HepG2 (cell line): ENCODE measurements around the gene NFS1. TPM values are rescaled to one million over a fixed set of nuclear protein-coding genes. Genes with fewer than 3 reads are reported as not detected.

Experiments
- ATF6 ChIP-seq: sonication (generic); formaldehyde crosslinking; conservative IDR thresholded peaks from 2 replicates; pipeline ENCODE4 v1.4.0; 2020; ENCODE audit warnings: missing genetic modification reagents
- BCL3 ChIP-seq: sonication (generic); formaldehyde crosslinking; IDR thresholded peaks from 2 replicates; pipeline ENCODE4 v1.5.1; 2020; ENCODE audit warnings: mild to moderate bottlenecking, missing genetic modification reagents, moderate library complexity
- E2F1 ChIP-seq: sonication (generic); formaldehyde crosslinking; IDR thresholded peaks from 2 replicates; pipeline ENCODE4 v1.5.0; 2020; ENCODE audit warnings: missing genetic modification reagents
- FIP1L1 ChIP-seq: fragments of 200-400 bp; formaldehyde crosslinking; IDR thresholded peaks from 2 replicates; pipeline ENCODE4 v1.6.1; 2018; ENCODE audit warnings: low read depth, mild to moderate bottlenecking, low read length, moderate library complexity, borderline replicate concordance; ENCODE audit not compliant: insufficient read depth
- GZF1 ChIP-seq: sonication (generic); formaldehyde crosslinking; IDR thresholded peaks from 2 replicates; pipeline ENCODE4 v1.5.1; 2020; ENCODE audit warnings: mild to moderate bottlenecking, missing genetic modification reagents
- MEIS1 ChIP-seq: sonication (generic); formaldehyde crosslinking; IDR thresholded peaks from 2 replicates; pipeline ENCODE4 v1.9.0; 2021; ENCODE audit warnings: mild to moderate bottlenecking, missing genetic modification reagents, moderate library complexity, borderline replicate concordance
- MYNN ChIP-seq: sonication (generic); formaldehyde crosslinking; IDR thresholded peaks from 2 replicates; pipeline ENCODE4 v1.4.0; 2020; ENCODE audit warnings: mild to moderate bottlenecking, low read depth, missing genetic modification reagents
- SRY ChIP-seq: sonication (generic); formaldehyde crosslinking; IDR thresholded peaks from 2 replicates; pipeline ENCODE4 v1.8.0; 2022; ENCODE audit warnings: mild to moderate bottlenecking, missing genetic modification reagents
- USF2 ChIP-seq, 2 experiments: sonication (generic) in 1 of 2; formaldehyde crosslinking in 1 of 2; IDR thresholded peaks; 2 replicates each; pipeline versions ENCODE4 v1.5.1 to v1.6.1; 2011 to 2020; ENCODE audit warnings: borderline replicate concordance in 1 of 2, low read depth in 1 of 2, low read length in 1 of 2, mild to moderate bottlenecking in 1 of 2, missing genetic modification reagents in 1 of 2, moderate library complexity in 1 of 2
- ZNF317 ChIP-seq: sonication (generic); formaldehyde crosslinking; IDR thresholded peaks from 2 replicates; pipeline ENCODE4 v1.5.0; 2020; ENCODE audit warnings: mild to moderate bottlenecking, missing genetic modification reagents
- polyA plus RNA-seq, 8 experiments: library from polyadenylated mRNA; depleted of rRNA in 3 of 8; stranded (reverse) in 7 of 8; unstranded in 1 of 8; fragments of >200 nt; fragmentation: Illumina TruSeq in 4 of 8; extraction: Trizol in 4 of 8; gene quantifications; 2 replicates each; pipeline versions ENCODE4 v1.2.1 to v1.2.3, GENCODE V29; 2011 to 2016; ENCODE audit warnings: low read depth in 4 of 8, missing spikeins in 1 of 8, mixed read lengths in 1 of 8; ENCODE audit not compliant: insufficient read depth in 1 of 8
- total RNA-seq, 5 experiments: library from RNA; depleted of rRNA; stranded (reverse); fragments of >200 nt; fragmentation: Illumina TruSeq; extraction: Trizol; gene quantifications; 2 replicates each; pipeline ENCODE4 v1.2.3, GENCODE V29; 2016; ENCODE audit warnings: low read depth in 1 of 5
- TF ChIP-seq, protein P1 (sequence below): sonication (generic); formaldehyde crosslinking; IDR thresholded peaks from 2 replicates; pipeline ENCODE4 v1.5.1; 2020; ENCODE audit warnings: missing genetic modification reagents, mild to moderate bottlenecking, borderline replicate concordance
- TF ChIP-seq, protein P2 (sequence below): sonication (generic); formaldehyde crosslinking; IDR thresholded peaks from 2 replicates; pipeline ENCODE4 v1.5.0; 2020; ENCODE audit warnings: mild to moderate bottlenecking, missing genetic modification reagents

NFS1 gene
- total and polyA plus RNA-seq, 2 of the 13 experiments (the other 11 are each of a cell fraction or from before 2014, with no cell fraction given): 65.9 to 88.1 TPM

- TF ChIP-seq, protein P1, sequence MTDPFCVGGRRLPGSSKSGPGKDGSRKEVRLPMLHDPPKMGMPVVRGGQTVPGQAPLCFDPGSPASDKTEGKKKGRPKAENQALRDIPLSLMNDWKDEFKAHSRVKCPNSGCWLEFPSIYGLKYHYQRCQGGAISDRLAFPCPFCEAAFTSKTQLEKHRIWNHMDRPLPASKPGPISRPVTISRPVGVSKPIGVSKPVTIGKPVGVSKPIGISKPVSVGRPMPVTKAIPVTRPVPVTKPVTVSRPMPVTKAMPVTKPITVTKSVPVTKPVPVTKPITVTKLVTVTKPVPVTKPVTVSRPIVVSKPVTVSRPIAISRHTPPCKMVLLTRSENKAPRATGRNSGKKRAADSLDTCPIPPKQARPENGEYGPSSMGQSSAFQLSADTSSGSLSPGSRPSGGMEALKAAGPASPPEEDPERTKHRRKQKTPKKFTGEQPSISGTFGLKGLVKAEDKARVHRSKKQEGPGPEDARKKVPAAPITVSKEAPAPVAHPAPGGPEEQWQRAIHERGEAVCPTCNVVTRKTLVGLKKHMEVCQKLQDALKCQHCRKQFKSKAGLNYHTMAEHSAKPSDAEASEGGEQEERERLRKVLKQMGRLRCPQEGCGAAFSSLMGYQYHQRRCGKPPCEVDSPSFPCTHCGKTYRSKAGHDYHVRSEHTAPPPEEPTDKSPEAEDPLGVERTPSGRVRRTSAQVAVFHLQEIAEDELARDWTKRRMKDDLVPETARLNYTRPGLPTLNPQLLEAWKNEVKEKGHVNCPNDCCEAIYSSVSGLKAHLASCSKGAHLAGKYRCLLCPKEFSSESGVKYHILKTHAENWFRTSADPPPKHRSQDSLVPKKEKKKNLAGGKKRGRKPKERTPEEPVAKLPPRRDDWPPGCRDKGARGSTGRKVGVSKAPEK (CRISPR knock-in tag): no peak
- TF ChIP-seq E2F1 (CRISPR knock-in tag): peak; percentile 88
- peak; percentile 96 for TF ChIP-seq SRY
- TF ChIP-seq USF2 (IDR thresholded peaks at IDR 0.05; ENCODE audit: low read depth, low read length): peak; percentile 49; the same call in 1 of the 2 replicates
- peak; percentile 75; the same call in 1 of the 2 replicates for TF ChIP-seq USF2 (CRISPR knock-in tag; IDR thresholded peaks at IDR 0.05; ENCODE audit: borderline replicate concordance)
- TF ChIP-seq ZNF317 (CRISPR knock-in tag): peak; percentile 94
- TF ChIP-seq ATF6 (CRISPR knock-in tag): no peak
- peak; percentile 95 for TF ChIP-seq BCL3
- no peak for TF ChIP-seq MYNN (CRISPR knock-in tag)
- TF ChIP-seq MEIS1 (CRISPR knock-in tag): peak; percentile 93
- TF ChIP-seq FIP1L1: peak; percentile 87; the same call in 1 of the 2 replicates
- peak; percentile 86; the same call in 1 of the 2 replicates for TF ChIP-seq GZF1 (CRISPR knock-in tag)
- TF ChIP-seq, protein P2, sequence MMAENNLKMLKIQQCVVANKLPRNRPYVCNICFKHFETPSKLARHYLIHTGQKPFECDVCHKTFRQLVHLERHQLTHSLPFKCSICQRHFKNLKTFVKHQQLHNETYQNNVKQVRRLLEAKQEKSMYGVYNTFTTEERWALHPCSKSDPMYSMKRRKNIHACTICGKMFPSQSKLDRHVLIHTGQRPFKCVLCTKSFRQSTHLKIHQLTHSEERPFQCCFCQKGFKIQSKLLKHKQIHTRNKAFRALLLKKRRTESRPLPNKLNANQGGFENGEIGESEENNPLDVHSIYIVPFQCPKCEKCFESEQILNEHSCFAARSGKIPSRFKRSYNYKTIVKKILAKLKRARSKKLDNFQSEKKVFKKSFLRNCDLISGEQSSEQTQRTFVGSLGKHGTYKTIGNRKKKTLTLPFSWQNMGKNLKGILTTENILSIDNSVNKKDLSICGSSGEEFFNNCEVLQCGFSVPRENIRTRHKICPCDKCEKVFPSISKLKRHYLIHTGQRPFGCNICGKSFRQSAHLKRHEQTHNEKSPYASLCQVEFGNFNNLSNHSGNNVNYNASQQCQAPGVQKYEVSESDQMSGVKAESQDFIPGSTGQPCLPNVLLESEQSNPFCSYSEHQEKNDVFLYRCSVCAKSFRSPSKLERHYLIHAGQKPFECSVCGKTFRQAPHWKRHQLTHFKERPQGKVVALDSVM: no peak
These were observed 79.7 kb downstream of the NFS1 start (continued) for GRCh38 chr20:35619196-35620095.
